Neural progenitor cell (in vitro differentiated cells): ENCODE results near the gene RNF126. TPM values are rescaled to one million over a fixed set of nuclear protein-coding genes. Genes with fewer than 3 reads are reported as not detected.
A peak's percentile ranks its signal among the peaks of the same experiment; 100 is the strongest.

Source experiments
- DNase-seq: peaks from one replicate; pipeline ENCODE4 v3.0.0-alpha.2; 2016; ENCODE audit warnings: low spot score
- H2AFZ ChIP-seq: fragments of 200-600 bp; sonication (generic); replicated peaks from 2 replicates; pipeline ENCODE4 v1.6.1; 2016; ENCODE audit warnings: antibody characterized with exemption
- H3F3A ChIP-seq: fragments of 200-600 bp; sonication (generic); 2 replicates; pipeline ENCODE4 v1.6.1; 2016; ENCODE audit warnings: antibody characterized with exemption, low read depth
- H3K27ac ChIP-seq: fragments of 200-600 bp; sonication (generic); 2 replicates; pipeline ENCODE4 v1.5.1; 2016; ENCODE audit warnings: mild to moderate bottlenecking
- H3K27me3 ChIP-seq: fragments of 200-600 bp; sonication (generic); 2 replicates; pipeline ENCODE4 v1.6.1; 2016; ENCODE audit warnings: mild to moderate bottlenecking, moderate library complexity
- H3K36me3 ChIP-seq: fragments of 200-600 bp; sonication (generic); 2 replicates; pipeline ENCODE4 v1.5.1; 2016
- H3K4me1 ChIP-seq: fragments of 200-600 bp; sonication (generic); 2 replicates; pipeline ENCODE4 v1.6.1; 2016; ENCODE audit warnings: mixed run types
- H3K4me2 ChIP-seq: fragments of 200-600 bp; sonication (generic); 2 replicates; pipeline ENCODE4 v1.6.1; 2016
- H3K4me3 ChIP-seq: fragments of 200-600 bp; sonication (generic); 2 replicates; pipeline ENCODE4 v1.5.1; 2016
- H3K79me2 ChIP-seq: fragments of 200-600 bp; sonication (generic); 2 replicates; pipeline ENCODE4 v1.6.1; 2016; ENCODE audit warnings: low read depth
- H3K9ac ChIP-seq: fragments of 200-600 bp; sonication (generic); 2 replicates; pipeline ENCODE4 v1.6.1; 2016
- H3K9me3 ChIP-seq: fragments of 200-600 bp; sonication (generic); 2 replicates; pipeline ENCODE4 v1.5.1; 2016; ENCODE audit warnings: low read depth
- H4K20me1 ChIP-seq: fragments of 200-600 bp; sonication (generic); 2 replicates; pipeline ENCODE4 v1.6.1; 2016; ENCODE audit warnings: low read depth
- H3K27ac Mint-ChIP-seq: 3 replicates; pipeline ENCODE4 v1.8.0; 2021; ENCODE audit warnings: mixed read lengths
- H3K27me3 Mint-ChIP-seq: 2 replicates; pipeline ENCODE4 v1.8.0; 2022; ENCODE audit warnings: low read depth, mild to moderate bottlenecking, inconsistent platforms, moderate library complexity, mixed read lengths; ENCODE audit not compliant: insufficient read depth
- H3K36me3 Mint-ChIP-seq: 3 replicates; pipeline ENCODE4 v1.8.0; 2021; ENCODE audit warnings: mixed read lengths
- H3K4me1 Mint-ChIP-seq: 3 replicates; pipeline ENCODE4 v1.8.0; 2021; ENCODE audit warnings: mixed read lengths
- H3K4me3 Mint-ChIP-seq: 3 replicates; pipeline ENCODE4 v1.8.0; 2021; ENCODE audit warnings: mild to moderate bottlenecking, moderate library complexity, mixed read lengths
- H3K9me3 Mint-ChIP-seq: 3 replicates; pipeline ENCODE4 v1.8.0; 2020; ENCODE audit warnings: mixed read lengths
- CTCF ChIP-seq: fragments of 200-600 bp; sonication (generic); IDR thresholded peaks from 2 replicates; pipeline ENCODE4 v1.5.1; 2017; ENCODE audit warnings: antibody characterized with exemption, mild to moderate bottlenecking
- EZH2 ChIP-seq: fragments of 200-600 bp; sonication (generic); IDR thresholded peaks from 2 replicates; pipeline ENCODE4 v1.6.1; 2017; ENCODE audit warnings: antibody characterized with exemption, mild to moderate bottlenecking, moderate library complexity
- EZH2phosphoT487 ChIP-seq: fragments of 200-600 bp; sonication (generic); IDR thresholded peaks from 2 replicates; pipeline ENCODE4 v1.6.1; 2017; ENCODE audit warnings: antibody characterized with exemption
- total RNA-seq: library from RNA; depleted of rRNA; stranded (reverse); fragments of >200 nt; gene quantifications from 2 replicates; pipeline ENCODE4 v1.2.3, GENCODE V29; 2015; ENCODE audit warnings: low replicate concordance

Gene RNF126
- total RNA-seq, 1 donor from 2014 or later = 9.7 TPM

GRCh38 chr19:663682-664117, 686 bp upstream of the RNF126 start:
- peaks cover 12% of the 10 kb centered on the region for H3K4me1 ChIP-seq
- H3K79me2 ChIP-seq = peaks cover 43% of the 10 kb centered on the region
- no peaks in the 10 kb centered on the region for H3K36me3 ChIP-seq
- Mint-ChIP-seq H3K36me3 (no peaks in the 10 kb centered on the region), H3K27me3 (peaks cover 5% of the 10 kb centered on the region), H3K9me3 (peaks cover 3% of the 10 kb centered on the region), H3K4me1 (peaks cover 20% of the 10 kb centered on the region), H3K4me3 (peak overlapping the region; percentile 86), H3K27ac (no peak overlapping the region)
- H3K4me2 ChIP-seq = peak overlapping the region; percentile 47
- no peaks in the 10 kb centered on the region for H3K9me3 ChIP-seq
- TF ChIP-seq CTCF = no peak
- TF ChIP-seq EZH2 = no peak
- no peak for TF ChIP-seq EZH2phosphoT487
- H3K27ac ChIP-seq = no peak overlapping the region
- H3K27me3 ChIP-seq = peaks cover 7% of the 10 kb centered on the region
- H3F3A ChIP-seq = peaks cover 11% of the 10 kb centered on the region
- peak overlapping the region; percentile 100 for H3K4me3 ChIP-seq
- no peak overlapping the region for H3K9ac ChIP-seq
- DNase-seq = no peak
- peaks cover 41% of the 10 kb centered on the region for H4K20me1 ChIP-seq
- peak overlapping the region; percentile 11 for H2AFZ ChIP-seq

- Histone ChIP-seq H4K20me1 (peaks cover 54% of the 10 kb centered on the region), H3K9ac (peak overlapping the region; percentile 88), H3F3A (peaks cover 11% of the 10 kb centered on the region), H3K9me3 (no peaks in the 10 kb centered on the region), H3K36me3 (no peaks in the 10 kb centered on the region), H3K4me2 (peak overlapping the region; percentile 99), H3K27me3 (peaks cover 7% of the 10 kb centered on the region), H3K4me3 (peak overlapping the region; percentile 100), H3K27ac (no peak overlapping the region), H3K79me2 (peaks cover 56% of the 10 kb centered on the region), H3K4me1 (peaks cover 12% of the 10 kb centered on the region), H2AFZ (no peak overlapping the region)
- H3K36me3 Mint-ChIP-seq = no peaks in the 10 kb centered on the region
- H3K4me1 Mint-ChIP-seq = peaks cover 20% of the 10 kb centered on the region
- peak; percentile 55 for DNase-seq
- peaks cover 5% of the 10 kb centered on the region for H3K27me3 Mint-ChIP-seq
- H3K27ac Mint-ChIP-seq = no peak overlapping the region
- H3K4me3 Mint-ChIP-seq = peak overlapping the region; percentile 85
- H3K9me3 Mint-ChIP-seq = peaks cover 3% of the 10 kb centered on the region
- TF ChIP-seq EZH2phosphoT487 (no peak), CTCF (no peak), EZH2 (no peak)
Observed at GRCh38 chr19:662207-662961, 630 bp downstream of the RNF126 start.

- H3K27ac ChIP-seq = no peak overlapping the region
- no peak overlapping the region for H3K27ac Mint-ChIP-seq
- H3K79me2 ChIP-seq = peaks cover 63% of the 10 kb centered on the region
Observed at GRCh38 chr19:661427-662196, 1.4 kb downstream of the RNF126 start.

More at GRCh38 chr19:661427-662196, 1.4 kb downstream of the RNF126 start:
- H3K4me3 ChIP-seq = peak overlapping the region; percentile 100
- Mint-ChIP-seq H3K4me3 (peak overlapping the region; percentile 85), H3K36me3 (no peaks in the 10 kb centered on the region), H3K4me1 (peaks cover 20% of the 10 kb centered on the region), H3K9me3 (peaks cover 3% of the 10 kb centered on the region), H3K27me3 (peaks cover 5% of the 10 kb centered on the region)
- TF ChIP-seq CTCF (no peak), EZH2phosphoT487 (no peak), EZH2 (no peak)
- no peak for DNase-seq
- peaks cover 12% of the 10 kb centered on the region for H3K4me1 ChIP-seq
- H3K9ac ChIP-seq = peak overlapping the region; percentile 88
- peaks cover 11% of the 10 kb centered on the region for H3F3A ChIP-seq
- H4K20me1 ChIP-seq = peaks cover 62% of the 10 kb centered on the region
- H3K27me3 ChIP-seq = peaks cover 7% of the 10 kb centered on the region
- H2AFZ ChIP-seq = no peak overlapping the region
- H3K4me2 ChIP-seq = peak overlapping the region; percentile 99
- no peaks in the 10 kb centered on the region for H3K9me3 ChIP-seq
- no peaks in the 10 kb centered on the region for H3K36me3 ChIP-seq
